Measurements from ENCODE around the gene ZBTB2.

GRCh38 chr6:151387175-151387970 is 4.0 kb downstream of the ZBTB2 start:
- no peak for TF ChIP-seq CTCF (conservative IDR thresholded peaks at IDR 0.05; ENCODE audit: low read depth, low read length)
- TF ChIP-seq BHLHE40 (IDR thresholded peaks at IDR 0.05; ENCODE audit: low read depth, low read length): no peak
- no peak for TF ChIP-seq CEBPB (IDR thresholded peaks at IDR 0.05; ENCODE audit: low read depth, low read length)
- TF ChIP-seq MAFK (IDR thresholded peaks at IDR 0.05; ENCODE audit: low read depth, low read length): no peak
- TF ChIP-seq USF2 (IDR thresholded peaks at IDR 0.05; ENCODE audit: low read depth, low read length): no peak
- no peak for TF ChIP-seq ELK1 (IDR thresholded peaks at IDR 0.05; ENCODE audit: borderline replicate concordance, low read depth, low read length)
- TF ChIP-seq POLR2A (IDR thresholded peaks at IDR 0.05; ENCODE audit: low read depth, low read length): no peak
- TF ChIP-seq RCOR1 (IDR thresholded peaks at IDR 0.05; ENCODE audit: insufficient replicate concordance, low read length): no peak
- no peak for TF ChIP-seq FOS (IDR thresholded peaks at IDR 0.05; ENCODE audit: low read depth, low read length)
- TF ChIP-seq RFX5 (IDR thresholded peaks at IDR 0.05; ENCODE audit: low read depth, low read length): no peak

All from IMR-90 (cell line).